GM23338 (cell line): ENCODE results near the gene LDLR. TPM values are rescaled to one million over a fixed set of nuclear protein-coding genes. Genes with fewer than 3 reads are reported as not detected.

ENCODE experiments used
- ATAC-seq: fragments of 200-7000 bp; cut with Tn5 transposase; 3 replicates; pipeline ENCODE4 v1.9.1; 2020
- DNase-seq: peaks from one replicate; pipeline ENCODE4 v3.0.0-alpha.2; 2015; ENCODE audit warnings: low spot score
- H2AFZ ChIP-seq: fragments of 200-600 bp; sonication (generic); 2 replicates; pipeline ENCODE4 v1.8.0; 2016; ENCODE audit warnings: antibody characterized with exemption, mild to moderate bottlenecking, moderate library complexity
- H3F3A ChIP-seq: fragments of 200-600 bp; sonication (generic); replicated peaks from 2 replicates; pipeline ENCODE4 v1.8.0; 2017; ENCODE audit warnings: antibody characterized with exemption, mixed run types, low read depth
- H3K27ac ChIP-seq: fragments of 200-600 bp; sonication (generic); 2 replicates; pipeline ENCODE4 v1.6.1; 2016; ENCODE audit warnings: low read depth
- H3K27me3 ChIP-seq: fragments of 200-600 bp; sonication (generic); 2 replicates; pipeline ENCODE4 v1.8.0; 2016; ENCODE audit warnings: mild to moderate bottlenecking, mixed run types, moderate library complexity; ENCODE audit not compliant: insufficient read depth
- H3K36me3 ChIP-seq: fragments of 200-600 bp; sonication (generic); 2 replicates; pipeline ENCODE4 v1.8.0; 2016; ENCODE audit warnings: mild to moderate bottlenecking; ENCODE audit not compliant: insufficient read depth
- H3K4me1 ChIP-seq: fragments of 200-600 bp; sonication (generic); 2 replicates; pipeline ENCODE4 v1.8.0; 2016; ENCODE audit warnings: mild to moderate bottlenecking, moderate library complexity; ENCODE audit not compliant: insufficient read depth
- H3K4me2 ChIP-seq: fragments of 200-600 bp; sonication (generic); 2 replicates; pipeline ENCODE4 v1.7.1; 2017; ENCODE audit warnings: mixed run types
- H3K4me3 ChIP-seq: fragments of 200-600 bp; sonication (generic); 2 replicates; pipeline ENCODE4 v1.6.1; 2016; ENCODE audit warnings: mixed run types
- H3K79me2 ChIP-seq: fragments of 200-600 bp; sonication (generic); replicated peaks from 2 replicates; pipeline ENCODE4 v1.8.0; 2017; ENCODE audit warnings: mild to moderate bottlenecking; ENCODE audit not compliant: insufficient read depth
- H3K9me2 ChIP-seq: fragments of 200-600 bp; sonication (generic); 2 replicates; pipeline ENCODE4 v1.8.0; 2017; ENCODE audit not compliant: insufficient read depth
- H4K20me1 ChIP-seq: fragments of 200-600 bp; sonication (generic); replicated peaks from 2 replicates; pipeline ENCODE4 v1.8.0; 2017; ENCODE audit warnings: mild to moderate bottlenecking; ENCODE audit not compliant: insufficient read depth
- H3K27ac Mint-ChIP-seq: 2 replicates; pipeline ENCODE4 v1.8.0; 2020; ENCODE audit warnings: inconsistent platforms, mild to moderate bottlenecking, moderate library complexity, mixed read lengths
- H3K27me3 Mint-ChIP-seq: 3 replicates; pipeline ENCODE4 v1.8.0; 2022; ENCODE audit warnings: low read depth, mild to moderate bottlenecking, moderate library complexity, mixed read lengths, inconsistent platforms; ENCODE audit not compliant: insufficient read depth, poor library complexity
- H3K36me3 Mint-ChIP-seq: 3 replicates; pipeline ENCODE4 v1.8.0; 2021; ENCODE audit warnings: low read depth, mild to moderate bottlenecking, inconsistent platforms, moderate library complexity, mixed read lengths
- H3K4me1 Mint-ChIP-seq: 3 replicates; pipeline ENCODE4 v1.8.0; 2020; ENCODE audit warnings: mild to moderate bottlenecking, inconsistent platforms, mixed read lengths
- H3K4me3 Mint-ChIP-seq: 3 replicates; pipeline ENCODE4 v1.8.0; 2021; ENCODE audit warnings: moderate library complexity, mild to moderate bottlenecking, inconsistent platforms, mixed read lengths
- H3K9me3 Mint-ChIP-seq: 3 replicates; pipeline ENCODE4 v1.8.0; 2020; ENCODE audit warnings: moderate library complexity, mild to moderate bottlenecking, inconsistent platforms, mixed read lengths
- CREB1 ChIP-seq: fragments of 250-450 bp; sonication (Bioruptor Pico); IDR thresholded peaks from 2 replicates; pipeline ENCODE4 v1.5.0; 2020; ENCODE audit warnings: low read depth, mild to moderate bottlenecking, moderate library complexity
- EZH2 ChIP-seq: fragments of 200-600 bp; sonication (generic); IDR thresholded peaks from one replicate; pipeline ENCODE4 v1.8.0; 2017; ENCODE audit warnings: antibody characterized with exemption, mild to moderate bottlenecking, low read depth; ENCODE audit not compliant: unreplicated experiment
- EZH2phosphoT487 ChIP-seq: fragments of 200-600 bp; sonication (generic); IDR thresholded peaks from one replicate; pipeline ENCODE4 v1.8.1; 2018; ENCODE audit warnings: antibody characterized with exemption; ENCODE audit not compliant: unreplicated experiment
- JUNB ChIP-seq: IDR thresholded peaks from one replicate; pipeline ENCODE4 v1.6.1; 2016; ENCODE audit warnings: antibody characterized with exemption; ENCODE audit not compliant: unreplicated experiment
- NANOG ChIP-seq: IDR thresholded peaks from 2 replicates; pipeline ENCODE4 v1.6.1; 2016; ENCODE audit warnings: antibody characterized with exemption, borderline replicate concordance
- POLR2AphosphoS5 ChIP-seq: IDR thresholded peaks from 2 replicates; pipeline ENCODE4 v1.6.1; 2016; ENCODE audit warnings: antibody characterized with exemption, low read depth
- STAT1 ChIP-seq: IDR thresholded peaks from one replicate; pipeline ENCODE4 v1.6.1; 2016; ENCODE audit warnings: antibody characterized with exemption; ENCODE audit not compliant: unreplicated experiment
- ZNF114 ChIP-seq: fragments of 250-450 bp; sonication (Bioruptor Pico); IDR thresholded peaks from 2 replicates; pipeline ENCODE4 v1.5.0; 2020; ENCODE audit warnings: mild to moderate bottlenecking, moderate library complexity
- ZNF331 ChIP-seq: fragments of 250-450 bp; sonication (Bioruptor Pico); IDR thresholded peaks from 2 replicates; pipeline ENCODE4 v1.5.0; 2020; ENCODE audit warnings: low read depth, mild to moderate bottlenecking, moderate library complexity
- polyA plus RNA-seq: library from polyadenylated mRNA; unstranded; fragments of >200 nt; fragmentation: Nextera tagmentation; extraction: Ambion mirVana; gene quantifications from 2 replicates; pipeline ENCODE4 v1.2.1, GENCODE V29; 2016
- total RNA-seq: library from RNA; depleted of rRNA; stranded (reverse); fragments of >200 nt; shearing (Covaris generic); gene quantifications from 2 replicates; pipeline ENCODE4 v1.2.3, GENCODE V29; 2014
- TF ChIP-seq, protein P1 (sequence below): IDR thresholded peaks from one replicate; pipeline ENCODE4 v1.6.1; 2018; ENCODE audit warnings: antibody characterized with exemption; ENCODE audit not compliant: unreplicated experiment
- TF ChIP-seq, protein P2 (sequence below): IDR thresholded peaks from 2 replicates; pipeline ENCODE4 v1.6.1; 2016; ENCODE audit warnings: antibody characterized with exemption
- TF ChIP-seq, protein P3 (sequence below), 2 experiments: fragments of 200-600 bp in 1 of 2; sonication (generic) in 1 of 2; conservative IDR thresholded peaks; 2 replicates each; pipeline versions ENCODE4 v1.5.1 to v1.6.1; 2016 to 2017; ENCODE audit warnings: antibody characterized with exemption in 2 of 2, low read depth in 2 of 2, mild to moderate bottlenecking in 2 of 2, moderate library complexity in 1 of 2

The LDLR gene
- total and polyA plus RNA-seq, 2 experiments from 2014 or later, result 57.6 to 180 TPM

DNA sequence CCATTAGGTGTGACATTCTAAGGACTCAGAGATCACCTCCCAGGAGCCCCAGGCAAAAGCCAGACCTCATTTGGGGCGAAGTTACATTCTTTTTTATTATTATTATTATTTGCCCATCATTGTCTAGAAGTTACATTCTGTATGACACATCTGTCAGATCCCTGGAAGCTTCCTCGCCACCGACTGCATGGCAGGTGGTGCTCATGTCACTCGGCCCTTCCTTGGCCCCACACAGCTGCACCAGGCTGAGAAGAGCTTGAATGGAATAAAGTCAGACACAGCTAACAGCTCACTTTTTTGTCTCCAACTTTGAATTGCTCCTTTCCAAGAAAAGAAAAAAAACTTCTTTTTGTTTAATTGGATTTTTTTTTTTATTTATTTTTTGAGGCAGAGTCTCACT lies 41.4 kb upstream of the LDLR start:
- H3K4me3 ChIP-seq, result no peak overlapping the region
- DNase-seq (no peak), ATAC-seq (no peak)
- H2AFZ ChIP-seq, result no peak overlapping the region
- Mint-ChIP-seq H3K4me1 (no peaks in the 10 kb centered on the region), H3K27me3 (peaks cover 6% of the 10 kb centered on the region), H3K36me3 (peaks cover 66% of the 10 kb centered on the region), H3K4me3 (no peak overlapping the region), H3K9me3 (no peaks in the 10 kb centered on the region), H3K27ac (no peak overlapping the region)
- no peak for TF ChIP-seq STAT1
- TF ChIP-seq ZNF114, result no peak
- no peak for TF ChIP-seq JUNB
- no peak for TF ChIP-seq EZH2phosphoT487
- no peak for TF ChIP-seq POLR2AphosphoS5
- no peak for TF ChIP-seq NANOG
- no peak for TF ChIP-seq EZH2
- no peak for TF ChIP-seq CREB1 (CRISPR knock-in tag)
- peaks cover 10% of the 10 kb centered on the region for H3K36me3 ChIP-seq
- no peaks in the 10 kb centered on the region for H3K27me3 ChIP-seq
- H3K9me2 ChIP-seq, result no peaks in the 10 kb centered on the region
- H3F3A ChIP-seq, result 0 out of 2 replicates have a peak, but pooled peaks cover 5% of the 10 kb centered on the region
- peaks cover 3% of the 10 kb centered on the region; the same call in 1 of the 2 replicates for H3K79me2 ChIP-seq
- no peak overlapping the region for H3K4me2 ChIP-seq
- no peaks in the 10 kb centered on the region for H3K4me1 ChIP-seq
- H4K20me1 ChIP-seq, result peaks cover 12% of the 10 kb centered on the region
- H3K27ac ChIP-seq, result no peak overlapping the region

DNA sequence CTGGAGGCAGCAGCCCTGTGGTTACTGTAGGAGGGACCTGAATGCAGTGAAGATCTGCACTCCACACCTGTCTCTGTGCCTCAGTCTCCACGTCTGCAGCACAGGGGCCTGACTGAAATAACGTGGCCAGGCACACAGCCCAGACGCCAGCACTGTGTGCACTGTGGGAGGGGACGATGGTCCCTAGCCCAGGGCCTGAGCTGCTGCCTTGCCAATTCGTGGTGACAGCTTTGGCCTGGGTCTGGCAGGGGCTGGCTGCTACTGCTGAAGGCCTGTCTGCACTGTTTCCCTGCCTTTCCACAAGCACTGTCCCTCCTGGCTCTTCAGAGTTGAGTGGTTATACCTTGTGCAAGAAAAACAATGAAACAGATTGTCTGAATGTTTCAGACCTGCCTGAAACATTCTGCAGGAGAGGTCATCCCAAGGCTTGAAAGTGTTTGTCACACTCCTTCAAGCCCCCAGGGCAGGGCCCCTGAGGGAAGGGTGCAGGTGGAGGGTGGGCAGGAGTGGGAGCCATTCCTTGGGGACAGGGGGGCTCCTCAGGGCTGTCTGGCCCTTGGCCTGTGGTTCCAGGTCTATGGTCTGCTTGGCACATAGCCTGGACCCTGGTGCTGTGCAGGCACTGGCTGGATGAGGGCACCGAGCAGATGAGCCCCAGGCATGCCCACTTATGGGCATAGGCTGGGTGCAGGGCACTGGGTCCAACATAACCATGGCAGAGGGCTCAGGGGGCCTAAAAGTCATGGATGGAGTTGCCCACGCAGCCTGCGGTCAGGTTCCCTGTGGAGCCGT lies 38.7 kb upstream of the LDLR start:
- no peaks in the 10 kb centered on the region for H3K9me3 Mint-ChIP-seq
- Histone ChIP-seq H4K20me1 (peaks cover 16% of the 10 kb centered on the region), H3K27me3 (no peaks in the 10 kb centered on the region), H2AFZ (no peak overlapping the region), H3K36me3 (peaks cover 7% of the 10 kb centered on the region), H3K4me2 (no peak overlapping the region), H3K79me2 (peaks cover 3% of the 10 kb centered on the region; the same call in 1 of the 2 replicates), H3K4me3 (no peak overlapping the region), H3K4me1 (no peaks in the 10 kb centered on the region), H3F3A (0 out of 2 replicates have a peak, but pooled peaks cover 2% of the 10 kb centered on the region), H3K9me2 (no peaks in the 10 kb centered on the region), H3K27ac (no peak overlapping the region)
- H3K4me1 Mint-ChIP-seq, result no peaks in the 10 kb centered on the region
- DNase-seq (no peak), ATAC-seq (no peak)
- peaks cover 8% of the 10 kb centered on the region for H3K27me3 Mint-ChIP-seq
- no peak overlapping the region for H3K27ac Mint-ChIP-seq
- H3K36me3 Mint-ChIP-seq, result peaks cover 50% of the 10 kb centered on the region
- no peak overlapping the region for H3K4me3 Mint-ChIP-seq
- TF ChIP-seq, protein P1, sequence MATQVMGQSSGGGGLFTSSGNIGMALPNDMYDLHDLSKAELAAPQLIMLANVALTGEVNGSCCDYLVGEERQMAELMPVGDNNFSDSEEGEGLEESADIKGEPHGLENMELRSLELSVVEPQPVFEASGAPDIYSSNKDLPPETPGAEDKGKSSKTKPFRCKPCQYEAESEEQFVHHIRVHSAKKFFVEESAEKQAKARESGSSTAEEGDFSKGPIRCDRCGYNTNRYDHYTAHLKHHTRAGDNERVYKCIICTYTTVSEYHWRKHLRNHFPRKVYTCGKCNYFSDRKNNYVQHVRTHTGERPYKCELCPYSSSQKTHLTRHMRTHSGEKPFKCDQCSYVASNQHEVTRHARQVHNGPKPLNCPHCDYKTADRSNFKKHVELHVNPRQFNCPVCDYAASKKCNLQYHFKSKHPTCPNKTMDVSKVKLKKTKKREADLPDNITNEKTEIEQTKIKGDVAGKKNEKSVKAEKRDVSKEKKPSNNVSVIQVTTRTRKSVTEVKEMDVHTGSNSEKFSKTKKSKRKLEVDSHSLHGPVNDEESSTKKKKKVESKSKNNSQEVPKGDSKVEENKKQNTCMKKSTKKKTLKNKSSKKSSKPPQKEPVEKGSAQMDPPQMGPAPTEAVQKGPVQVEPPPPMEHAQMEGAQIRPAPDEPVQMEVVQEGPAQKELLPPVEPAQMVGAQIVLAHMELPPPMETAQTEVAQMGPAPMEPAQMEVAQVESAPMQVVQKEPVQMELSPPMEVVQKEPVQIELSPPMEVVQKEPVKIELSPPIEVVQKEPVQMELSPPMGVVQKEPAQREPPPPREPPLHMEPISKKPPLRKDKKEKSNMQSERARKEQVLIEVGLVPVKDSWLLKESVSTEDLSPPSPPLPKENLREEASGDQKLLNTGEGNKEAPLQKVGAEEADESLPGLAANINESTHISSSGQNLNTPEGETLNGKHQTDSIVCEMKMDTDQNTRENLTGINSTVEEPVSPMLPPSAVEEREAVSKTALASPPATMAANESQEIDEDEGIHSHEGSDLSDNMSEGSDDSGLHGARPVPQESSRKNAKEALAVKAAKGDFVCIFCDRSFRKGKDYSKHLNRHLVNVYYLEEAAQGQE, result no peak
- TF ChIP-seq, protein P2, sequence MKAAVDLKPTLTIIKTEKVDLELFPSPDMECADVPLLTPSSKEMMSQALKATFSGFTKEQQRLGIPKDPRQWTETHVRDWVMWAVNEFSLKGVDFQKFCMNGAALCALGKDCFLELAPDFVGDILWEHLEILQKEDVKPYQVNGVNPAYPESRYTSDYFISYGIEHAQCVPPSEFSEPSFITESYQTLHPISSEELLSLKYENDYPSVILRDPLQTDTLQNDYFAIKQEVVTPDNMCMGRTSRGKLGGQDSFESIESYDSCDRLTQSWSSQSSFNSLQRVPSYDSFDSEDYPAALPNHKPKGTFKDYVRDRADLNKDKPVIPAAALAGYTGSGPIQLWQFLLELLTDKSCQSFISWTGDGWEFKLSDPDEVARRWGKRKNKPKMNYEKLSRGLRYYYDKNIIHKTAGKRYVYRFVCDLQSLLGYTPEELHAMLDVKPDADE, result no peak
- no peak for TF ChIP-seq NANOG
- TF ChIP-seq, protein P3, sequence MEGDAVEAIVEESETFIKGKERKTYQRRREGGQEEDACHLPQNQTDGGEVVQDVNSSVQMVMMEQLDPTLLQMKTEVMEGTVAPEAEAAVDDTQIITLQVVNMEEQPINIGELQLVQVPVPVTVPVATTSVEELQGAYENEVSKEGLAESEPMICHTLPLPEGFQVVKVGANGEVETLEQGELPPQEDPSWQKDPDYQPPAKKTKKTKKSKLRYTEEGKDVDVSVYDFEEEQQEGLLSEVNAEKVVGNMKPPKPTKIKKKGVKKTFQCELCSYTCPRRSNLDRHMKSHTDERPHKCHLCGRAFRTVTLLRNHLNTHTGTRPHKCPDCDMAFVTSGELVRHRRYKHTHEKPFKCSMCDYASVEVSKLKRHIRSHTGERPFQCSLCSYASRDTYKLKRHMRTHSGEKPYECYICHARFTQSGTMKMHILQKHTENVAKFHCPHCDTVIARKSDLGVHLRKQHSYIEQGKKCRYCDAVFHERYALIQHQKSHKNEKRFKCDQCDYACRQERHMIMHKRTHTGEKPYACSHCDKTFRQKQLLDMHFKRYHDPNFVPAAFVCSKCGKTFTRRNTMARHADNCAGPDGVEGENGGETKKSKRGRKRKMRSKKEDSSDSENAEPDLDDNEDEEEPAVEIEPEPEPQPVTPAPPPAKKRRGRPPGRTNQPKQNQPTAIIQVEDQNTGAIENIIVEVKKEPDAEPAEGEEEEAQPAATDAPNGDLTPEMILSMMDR (conservative IDR thresholded peaks at IDR 0.05; ENCODE audit: low read depth in 2 of 2), result no peak
- TF ChIP-seq POLR2AphosphoS5, result no peak
- no peak for TF ChIP-seq CREB1 (CRISPR knock-in tag)
- TF ChIP-seq JUNB, result no peak
- no peak for TF ChIP-seq EZH2
- TF ChIP-seq STAT1, result no peak
- TF ChIP-seq ZNF331 (CRISPR knock-in tag), result no peak
- TF ChIP-seq EZH2phosphoT487, result no peak
